ENCODE results near the gene KLHDC8B. TPM values are rescaled to one million over a fixed set of nuclear protein-coding genes. Genes with fewer than 3 reads are reported as not detected.

Gene KLHDC8B
- total RNA-seq: 1 to 10 TPM; 1.2 to 3.1 TPM

GRCh38 chr3:49171119-49171774 lies at the start of gene KLHDC8B:
Gene KLHDC8B, plus strand, starts transcription at chr3:49171598. Its CDS starts 1,172 bp downstream, at chr3:49172770.
- DNase-seq (peak; percentile 92), ATAC-seq (peak; percentile 87)
- Mint-ChIP-seq H3K4me1 (peaks cover 17% of the 10 kb centered on the region), H3K9me3 (ENCODE audit: low read depth) (no peaks in the 10 kb centered on the region), H3K36me3 (ENCODE audit: low read depth) (peaks cover 4% of the 10 kb centered on the region), H3K27me3 (no peaks in the 10 kb centered on the region), H3K4me3 (peak within 1 kb of the TSS; percentile 78), H3K27ac (peak within 1 kb of the TSS; percentile 76)
- intact Hi-C loops (cut with DNase I, micrococcal nuclease): loop anchor here (1.0 kb wide), 4 partner anchors 106 to 299 kb away; partner anchors contain the start of genes C3orf62 (in 1 of the 2), DAG1 (in 1 of the 2) and USP4 (in 1 of the 2)
- ChIA-PET POLR2A (interaction anchor here (0.6 kb wide), 1 partner anchor 278 kb away, joined by 3 read pairs; no protein-coding TSS in a partner anchor), CTCF (interaction anchor here (0.6 to 2.5 kb wide), 16 partner anchors 10 to 790 kb away, joined by 3 to 12 read pairs (median 4); partner anchors contain the start of gene WDR6)

- DNase-seq (no peak), ATAC-seq (no peak)
- intact Hi-C loops (cut with DNase I, micrococcal nuclease): loop anchor here in 1 of 2 experiments (5.0 kb wide), 1 partner anchor 820 kb away; the partner anchor contains the start of gene NME6
- H3K27ac Mint-ChIP-seq: peak overlapping the region; percentile 38
- no peak overlapping the region for H3K4me3 Mint-ChIP-seq
- POLR2A ChIA-PET: no interaction called here
- H3K9me3 Mint-ChIP-seq (ENCODE audit: low read depth): no peaks in the 10 kb centered on the region
- CTCF ChIA-PET: interaction anchor here (1.6 kb wide), 1 partner anchor 42 kb away, joined by 5 read pairs; no protein-coding TSS in a partner anchor
- no peaks in the 10 kb centered on the region for H3K27me3 Mint-ChIP-seq
- H3K36me3 Mint-ChIP-seq (ENCODE audit: low read depth): peaks cover 11% of the 10 kb centered on the region
- H3K4me1 Mint-ChIP-seq: peaks cover 19% of the 10 kb centered on the region
These were observed 49.4 kb upstream of the KLHDC8B start for GRCh38 chr3:49122022-49122421.

DNA sequence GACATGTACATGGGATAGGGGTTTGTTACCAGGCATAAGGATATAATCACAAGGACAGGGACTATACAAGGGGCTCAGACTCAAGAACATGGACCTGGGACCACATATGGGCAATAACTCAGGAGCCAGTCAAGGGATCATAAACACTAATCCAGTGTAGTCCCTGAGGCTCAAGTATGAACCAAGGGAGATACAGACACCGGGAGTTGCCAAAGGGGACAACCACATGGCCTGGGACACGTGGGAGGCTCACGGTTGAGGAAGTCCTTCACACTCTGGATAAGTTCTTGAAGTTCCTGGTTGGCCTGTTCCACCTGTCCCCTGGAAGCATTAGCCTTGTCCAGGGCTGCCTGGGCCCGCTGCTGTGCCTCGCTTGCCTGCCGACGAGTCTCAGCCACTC lies 48.9 kb upstream of the KLHDC8B start:
- CTCF ChIA-PET: interaction anchor here (1.6 kb wide), 1 partner anchor 42 kb away, joined by 5 read pairs; no protein-coding TSS in a partner anchor
- Mint-ChIP-seq H3K27ac (no peak overlapping the region), H3K4me3 (no peak overlapping the region), H3K36me3 (ENCODE audit: low read depth) (peaks cover 11% of the 10 kb centered on the region), H3K27me3 (no peaks in the 10 kb centered on the region), H3K4me1 (peaks cover 19% of the 10 kb centered on the region), H3K9me3 (ENCODE audit: low read depth) (no peaks in the 10 kb centered on the region)
- ATAC-seq: no peak
- intact Hi-C loops (cut with DNase I, micrococcal nuclease): loop anchor here in 1 of 2 experiments (5.0 kb wide), 1 partner anchor 820 kb away; the partner anchor contains the start of gene NME6
- POLR2A ChIA-PET: no interaction called here
- no peak for DNase-seq

DNA sequence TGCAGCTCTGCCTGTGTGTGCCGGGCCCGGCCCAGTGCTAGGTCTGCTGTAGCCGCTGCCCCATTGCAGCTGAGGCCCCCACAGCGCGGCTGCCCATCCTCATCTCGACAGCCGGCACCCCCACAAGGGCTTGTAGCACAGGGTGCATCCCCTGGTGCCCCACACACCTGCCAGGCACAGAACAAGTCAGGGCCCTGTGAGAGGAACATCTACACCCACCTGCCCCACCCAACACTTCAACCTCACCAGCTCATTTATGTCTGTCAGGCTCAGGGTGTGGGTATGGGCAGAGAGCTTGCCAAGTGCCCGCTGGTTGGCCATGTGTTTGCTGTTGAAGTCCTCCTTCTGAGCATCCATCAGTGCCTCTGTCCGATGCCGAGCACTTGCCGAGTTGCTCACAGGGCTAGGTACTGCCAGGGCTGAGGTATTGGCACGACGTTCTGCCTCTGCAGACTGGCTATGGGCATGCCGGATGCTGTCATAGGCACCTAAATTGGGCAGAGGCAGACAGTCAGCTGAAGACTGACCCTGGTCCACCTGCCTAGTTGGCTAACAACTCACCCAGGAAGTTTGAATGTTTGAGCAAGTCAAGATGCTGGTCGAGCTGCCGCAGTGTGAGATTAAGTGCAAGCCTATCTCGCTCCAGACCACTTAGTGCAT lies 48.4 kb upstream of the KLHDC8B start:
- Mint-ChIP-seq H3K4me3 (no peak overlapping the region), H3K9me3 (ENCODE audit: low read depth) (no peaks in the 10 kb centered on the region), H3K36me3 (ENCODE audit: low read depth) (peaks cover 7% of the 10 kb centered on the region), H3K27ac (no peak overlapping the region), H3K4me1 (peaks cover 19% of the 10 kb centered on the region), H3K27me3 (no peaks in the 10 kb centered on the region)
- ATAC-seq: no peak
- ChIA-PET POLR2A (interaction anchor here (0.6 kb wide), 1 partner anchor 694 kb away, joined by 3 read pairs; no protein-coding TSS in a partner anchor), CTCF (interaction anchor here (1.5 to 1.6 kb wide), 2 partner anchors 41 to 49 kb away, joined by 4 to 5 read pairs; partner anchors contain the start of gene KLHDC8B)
- DNase-seq: no peak
- intact Hi-C loops (cut with DNase I, micrococcal nuclease): loop anchor here in 1 of 2 experiments (5.0 kb wide), 1 partner anchor 821 kb away; the partner anchor contains the start of gene NME6

- Mint-ChIP-seq H3K4me3 (no peak overlapping the region), H3K36me3 (ENCODE audit: low read depth) (peaks cover 5% of the 10 kb centered on the region), H3K27ac (no peak overlapping the region), H3K27me3 (no peaks in the 10 kb centered on the region), H3K9me3 (ENCODE audit: low read depth) (no peaks in the 10 kb centered on the region), H3K4me1 (peaks cover 19% of the 10 kb centered on the region)
- ATAC-seq (no peak), DNase-seq (no peak)
- intact Hi-C loops (cut with DNase I, micrococcal nuclease): loop anchor here in 1 of 2 experiments (5.0 kb wide), 1 partner anchor 821 kb away; the partner anchor contains the start of gene NME6
- ChIA-PET CTCF (interaction anchor here (1.5 kb wide), 1 partner anchor 48 kb away, joined by 4 read pairs; the partner anchor contains the start of gene KLHDC8B), POLR2A (interaction anchor here (0.6 kb wide), 1 partner anchor 693 kb away, joined by 3 read pairs; no protein-coding TSS in a partner anchor)
These were observed 47.7 kb upstream of the KLHDC8B start for GRCh38 chr3:49123687-49124086.

DNA sequence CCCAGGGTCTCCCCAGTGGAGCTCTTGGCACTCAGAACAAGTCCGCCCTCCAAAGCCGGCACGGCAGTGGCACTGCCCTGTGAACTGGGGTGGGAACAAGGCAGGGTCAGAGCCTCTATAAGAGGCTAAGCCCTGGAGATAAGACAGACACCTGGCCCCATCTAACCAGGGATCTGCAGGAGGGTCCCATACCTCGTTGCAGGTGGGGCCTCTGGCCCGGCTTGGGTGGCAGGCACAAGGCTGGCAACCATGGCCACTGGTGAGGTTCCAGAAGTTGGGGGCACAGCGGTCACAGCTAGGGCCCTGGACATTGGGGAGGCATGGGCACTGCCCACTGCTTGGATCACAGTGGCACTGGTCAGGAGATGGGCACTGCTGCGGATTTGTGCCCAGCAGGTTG lies 47.2 kb upstream of the KLHDC8B start:
- intact Hi-C loops (cut with DNase I, micrococcal nuclease): loop anchor here in 1 of 2 experiments (5.0 kb wide), 1 partner anchor 822 kb away; the partner anchor contains the start of gene NME6
- ChIA-PET POLR2A (no interaction called here), CTCF (interaction anchor here (0.6 to 1.5 kb wide), 2 partner anchors 47 to 529 kb away, joined by 3 to 4 read pairs; partner anchors contain the start of gene KLHDC8B)
- Mint-ChIP-seq H3K4me1 (peaks cover 15% of the 10 kb centered on the region), H3K36me3 (ENCODE audit: low read depth) (no peaks in the 10 kb centered on the region), H3K9me3 (ENCODE audit: low read depth) (no peaks in the 10 kb centered on the region), H3K27me3 (no peaks in the 10 kb centered on the region), H3K27ac (no peak overlapping the region), H3K4me3 (no peak overlapping the region)
- DNase-seq (no peak), ATAC-seq (no peak)

DNA sequence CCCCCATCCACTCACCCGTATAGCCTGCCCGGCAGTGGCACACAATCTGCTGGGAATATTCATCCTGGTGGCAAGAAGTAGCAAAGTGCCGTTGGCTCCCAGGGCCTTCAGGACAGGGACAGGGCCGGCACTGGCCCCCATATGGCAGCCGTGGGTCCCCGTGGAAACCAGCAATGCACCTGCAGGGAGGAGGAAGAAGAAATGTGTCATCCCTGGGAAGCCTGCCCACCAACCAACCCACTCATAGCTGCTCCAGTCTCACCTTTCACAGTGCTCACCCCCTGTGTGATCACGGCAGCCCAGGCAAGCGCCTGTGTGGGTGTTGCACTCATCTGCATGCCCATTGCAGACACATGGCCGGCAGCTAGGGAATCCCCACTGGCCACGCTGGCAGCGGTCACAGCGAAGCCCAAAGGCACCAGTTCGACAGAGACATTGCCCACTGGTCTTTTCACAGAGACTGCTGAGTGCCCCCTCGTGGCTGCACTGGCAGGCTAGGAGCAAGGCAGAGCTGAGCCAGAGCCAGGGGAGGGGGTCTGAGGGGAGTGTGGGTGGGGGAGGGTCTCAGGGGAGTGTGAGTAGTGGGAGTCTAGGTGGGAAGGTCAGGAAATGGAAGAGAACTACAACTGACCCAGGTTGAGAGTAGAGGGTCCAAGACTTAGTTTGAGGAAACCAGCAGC lies 46.3 kb upstream of the KLHDC8B start:
- no peak overlapping the region for H3K27ac Mint-ChIP-seq
- ATAC-seq (no peak), DNase-seq (no peak)
- H3K36me3 Mint-ChIP-seq (ENCODE audit: low read depth): no peaks in the 10 kb centered on the region
- no peak overlapping the region for H3K4me3 Mint-ChIP-seq
- no peaks in the 10 kb centered on the region for H3K9me3 Mint-ChIP-seq (ENCODE audit: low read depth)
- intact Hi-C loops (cut with DNase I, micrococcal nuclease): loop anchor here in 1 of 2 experiments (5.0 kb wide), 1 partner anchor 823 kb away; the partner anchor contains the start of gene NME6
- no peaks in the 10 kb centered on the region for H3K27me3 Mint-ChIP-seq
- ChIA-PET POLR2A (no interaction called here), CTCF (interaction anchor here (0.8 kb wide), 1 partner anchor 14 kb away, joined by 3 read pairs; no protein-coding TSS in a partner anchor)
- H3K4me1 Mint-ChIP-seq: peaks cover 9% of the 10 kb centered on the region

- DNase-seq: no peak
- Mint-ChIP-seq H3K9me3 (ENCODE audit: low read depth) (no peaks in the 10 kb centered on the region), H3K4me3 (no peak overlapping the region), H3K36me3 (ENCODE audit: low read depth) (no peaks in the 10 kb centered on the region), H3K27ac (no peak overlapping the region), H3K4me1 (peaks cover 6% of the 10 kb centered on the region), H3K27me3 (peaks cover 15% of the 10 kb centered on the region)
- ChIA-PET CTCF (no interaction called here), POLR2A (interaction anchor here (0.6 kb wide), 1 partner anchor 58 kb away, joined by 7 read pairs; no protein-coding TSS in a partner anchor)
- ATAC-seq: no peak
- intact Hi-C loops (cut with DNase I, micrococcal nuclease): no loop called here
These were observed 40.4 kb upstream of the KLHDC8B start for GRCh38 chr3:49131040-49131439.

GRCh38 chr3:49131576-49131975 lies 39.8 kb upstream of the KLHDC8B start:
- Mint-ChIP-seq H3K4me1 (peaks cover 6% of the 10 kb centered on the region), H3K27ac (no peak overlapping the region), H3K36me3 (ENCODE audit: low read depth) (no peaks in the 10 kb centered on the region), H3K27me3 (peaks cover 15% of the 10 kb centered on the region), H3K4me3 (no peak overlapping the region), H3K9me3 (ENCODE audit: low read depth) (no peaks in the 10 kb centered on the region)
- ATAC-seq (no peak), DNase-seq (no peak)
- POLR2A ChIA-PET: no interaction called here
- intact Hi-C loops (cut with DNase I, micrococcal nuclease): no loop called here
- CTCF ChIA-PET: interaction anchor here (0.8 kb wide), 1 partner anchor 28 kb away, joined by 3 read pairs; no protein-coding TSS in a partner anchor

DNA sequence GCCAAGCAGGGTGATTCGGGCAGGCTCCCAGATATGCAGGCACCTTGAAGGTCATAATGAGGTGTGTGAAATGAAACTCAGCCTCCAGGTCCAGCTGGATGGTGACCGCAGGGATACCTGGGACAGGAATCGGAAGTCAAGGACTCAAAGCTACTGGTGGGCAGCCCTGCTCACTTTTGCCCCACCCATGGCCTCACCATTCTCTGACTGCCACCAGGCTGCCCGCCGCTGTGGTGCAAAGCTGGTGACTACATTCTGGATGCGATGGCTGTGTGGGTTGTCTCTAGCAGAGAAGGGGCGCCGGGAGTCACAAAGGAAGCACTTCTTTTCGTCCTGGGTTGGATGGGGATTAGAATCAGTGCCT lies 39.3 kb upstream of the KLHDC8B start:
- intact Hi-C loops (cut with DNase I, micrococcal nuclease): no loop called here
- DNase-seq (no peak), ATAC-seq (no peak)
- CTCF ChIA-PET: interaction anchor here (0.5 to 0.8 kb wide), 2 partner anchors 27 to 30 kb away, joined by 3 read pairs; no protein-coding TSS in a partner anchor
- POLR2A ChIA-PET: no interaction called here
- H3K9me3 Mint-ChIP-seq (ENCODE audit: low read depth): no peaks in the 10 kb centered on the region
- no peak overlapping the region for H3K4me3 Mint-ChIP-seq
- peaks cover 6% of the 10 kb centered on the region for H3K4me1 Mint-ChIP-seq
- no peaks in the 10 kb centered on the region for H3K36me3 Mint-ChIP-seq (ENCODE audit: low read depth)
- H3K27me3 Mint-ChIP-seq: peaks cover 15% of the 10 kb centered on the region
- H3K27ac Mint-ChIP-seq: no peak overlapping the region
